HG03196 (cell line): ENCODE measurements around the gene HDLBP.

ENCODE experiments used
- ATAC-seq: cut with Tn5 transposase; IDR thresholded peaks from one replicate; pipeline ENCODE4 v1.9.1; 2021; ENCODE audit not compliant: unreplicated experiment

HDLBP gene

GRCh38 chr2:241254904-241255351 lies 60.5 kb downstream of the HDLBP start:
- no peak for ATAC-seq

GRCh38 chr2:241252778-241253475 lies 62.5 kb downstream of the HDLBP start:
- ATAC-seq: no peak

- ATAC-seq: no peak
Observed at GRCh38 chr2:241249654-241250053, 65.8 kb downstream of the HDLBP start.

GRCh38 chr2:241248897-241249296 lies 66.6 kb downstream of the HDLBP start:
- no peak for ATAC-seq

- ATAC-seq: no peak
Observed at GRCh38 chr2:241248289-241248688, 67.2 kb downstream of the HDLBP start.

- no peak for ATAC-seq
Observed at GRCh38 chr2:241244368-241244767, 71.1 kb downstream of the HDLBP start.

GRCh38 chr2:241242306-241242705 lies 73.2 kb downstream of the HDLBP start:
- ATAC-seq: no peak

- ATAC-seq: no peak
Observed at GRCh38 chr2:241241669-241242068, 73.8 kb downstream of the HDLBP start.

GRCh38 chr2:241240320-241241004 lies 75.0 kb downstream of the HDLBP start:
- ATAC-seq: no peak

GRCh38 chr2:241239552-241240202 lies 75.8 kb downstream of the HDLBP start:
- ATAC-seq: no peak

- ATAC-seq: no peak
Observed at GRCh38 chr2:241238693-241239198, 76.7 kb downstream of the HDLBP start.

GRCh38 chr2:241237949-241238371 lies 77.5 kb downstream of the HDLBP start:
- no peak for ATAC-seq

GRCh38 chr2:241237047-241237446 lies 78.4 kb downstream of the HDLBP start:
- no peak for ATAC-seq

- no peak for ATAC-seq
Observed at GRCh38 chr2:241235859-241236593, 79.4 kb downstream of the HDLBP start.

- ATAC-seq: no peak
Observed at GRCh38 chr2:241234962-241235740, 80.3 kb downstream of the HDLBP start.

GRCh38 chr2:241234066-241234790 lies 81.2 kb downstream of the HDLBP start:
- ATAC-seq: no peak

- ATAC-seq: no peak
Observed at GRCh38 chr2:241232736-241233575, 82.5 kb downstream of the HDLBP start.

GRCh38 chr2:241230435-241230834 lies 85.0 kb downstream of the HDLBP start:
- no peak for ATAC-seq
